ENCODE measurements around the gene FGD2.

The FGD2 gene

GRCh38 chr6:37072526-37072925 is 67.1 kb downstream of the FGD2 start:
- TF ChIP-seq CTCF (IDR thresholded peaks at IDR 0.05; ENCODE audit: extremely low read depth, insufficient read depth, missing control alignments): no peak
- in situ Hi-C loops (cut with MboI; ENCODE audit: low pct_unique_long_range_greater_than_20kb, low sequenced_read_pairs, unreplicated experiment): no loop called here
- DNase-seq (ENCODE audit: low spot score): no peak

- no peak for TF ChIP-seq CTCF (IDR thresholded peaks at IDR 0.05; ENCODE audit: extremely low read depth, insufficient read depth, missing control alignments)
- in situ Hi-C loops (cut with MboI; ENCODE audit: low pct_unique_long_range_greater_than_20kb, low sequenced_read_pairs, unreplicated experiment): no loop called here
- DNase-seq (ENCODE audit: low spot score): no peak
Observed at GRCh38 chr6:37074053-37074827, 68.8 kb downstream of the FGD2 start.

- no peak for TF ChIP-seq CTCF (IDR thresholded peaks at IDR 0.05; ENCODE audit: extremely low read depth, insufficient read depth, missing control alignments)
- in situ Hi-C loops (cut with MboI; ENCODE audit: low pct_unique_long_range_greater_than_20kb, low sequenced_read_pairs, unreplicated experiment): no loop called here
- DNase-seq (ENCODE audit: low spot score): no peak
Observed at GRCh38 chr6:37077191-37077904, 71.9 kb downstream of the FGD2 start.

- in situ Hi-C loops (cut with MboI; ENCODE audit: low pct_unique_long_range_greater_than_20kb, low sequenced_read_pairs, unreplicated experiment): no loop called here
- TF ChIP-seq CTCF (IDR thresholded peaks at IDR 0.05; ENCODE audit: extremely low read depth, insufficient read depth, missing control alignments): no peak
- no peak for DNase-seq (ENCODE audit: low spot score)
Observed at GRCh38 chr6:37077905-37078296, 72.4 kb downstream of the FGD2 start.
